GM10266 (cell line): Measurements from ENCODE around the gene ACTN4.

ENCODE experiments used
- DNase-seq: peaks from one replicate; pipeline ENCODE4 v3.0.0; 2012; ENCODE audit errors: extremely low spot score
- TF ChIP-seq, protein P1 (sequence below): IDR thresholded peaks from 2 replicates; pipeline ENCODE4 v1.5.1; 2012; ENCODE audit warnings: mild to moderate bottlenecking, low read depth; ENCODE audit not compliant: control insufficient read depth, insufficient read depth; ENCODE audit errors: missing control alignments

ACTN4 gene

DNA sequence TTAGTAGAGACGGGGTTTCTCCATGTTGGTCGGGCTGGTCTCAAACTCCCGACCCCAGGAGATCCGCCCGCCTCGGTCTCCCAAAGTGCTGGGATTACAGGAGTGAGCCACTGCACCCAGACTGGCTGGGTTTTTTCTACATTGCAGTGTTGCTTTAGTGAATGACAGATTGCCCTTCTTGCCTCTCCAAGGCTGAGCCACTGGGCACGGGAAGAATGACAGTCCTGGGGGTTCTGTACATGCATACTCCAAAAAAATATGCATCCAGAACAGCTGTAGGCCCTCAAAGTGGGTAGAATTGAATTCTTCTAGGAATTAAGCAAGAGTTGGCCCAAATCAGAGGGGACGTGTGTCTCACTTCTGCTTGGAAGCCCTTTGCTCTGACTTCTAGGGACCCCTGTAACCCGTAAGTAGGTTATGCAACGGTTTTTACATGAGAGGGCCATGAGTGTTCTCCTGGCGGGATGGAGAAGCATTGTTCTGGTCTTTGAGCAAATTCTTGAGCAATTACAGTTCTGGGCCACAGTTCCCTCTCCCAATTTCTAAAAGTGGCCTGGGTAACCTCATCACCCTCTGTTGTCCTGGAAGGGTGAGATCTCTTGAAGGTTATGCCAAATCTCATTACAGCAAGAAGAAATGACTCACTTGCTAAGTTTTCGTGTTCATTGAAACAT lies 3.6 kb downstream of the ACTN4 start:
- TF ChIP-seq, protein P1, sequence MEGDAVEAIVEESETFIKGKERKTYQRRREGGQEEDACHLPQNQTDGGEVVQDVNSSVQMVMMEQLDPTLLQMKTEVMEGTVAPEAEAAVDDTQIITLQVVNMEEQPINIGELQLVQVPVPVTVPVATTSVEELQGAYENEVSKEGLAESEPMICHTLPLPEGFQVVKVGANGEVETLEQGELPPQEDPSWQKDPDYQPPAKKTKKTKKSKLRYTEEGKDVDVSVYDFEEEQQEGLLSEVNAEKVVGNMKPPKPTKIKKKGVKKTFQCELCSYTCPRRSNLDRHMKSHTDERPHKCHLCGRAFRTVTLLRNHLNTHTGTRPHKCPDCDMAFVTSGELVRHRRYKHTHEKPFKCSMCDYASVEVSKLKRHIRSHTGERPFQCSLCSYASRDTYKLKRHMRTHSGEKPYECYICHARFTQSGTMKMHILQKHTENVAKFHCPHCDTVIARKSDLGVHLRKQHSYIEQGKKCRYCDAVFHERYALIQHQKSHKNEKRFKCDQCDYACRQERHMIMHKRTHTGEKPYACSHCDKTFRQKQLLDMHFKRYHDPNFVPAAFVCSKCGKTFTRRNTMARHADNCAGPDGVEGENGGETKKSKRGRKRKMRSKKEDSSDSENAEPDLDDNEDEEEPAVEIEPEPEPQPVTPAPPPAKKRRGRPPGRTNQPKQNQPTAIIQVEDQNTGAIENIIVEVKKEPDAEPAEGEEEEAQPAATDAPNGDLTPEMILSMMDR, result no peak

DNA sequence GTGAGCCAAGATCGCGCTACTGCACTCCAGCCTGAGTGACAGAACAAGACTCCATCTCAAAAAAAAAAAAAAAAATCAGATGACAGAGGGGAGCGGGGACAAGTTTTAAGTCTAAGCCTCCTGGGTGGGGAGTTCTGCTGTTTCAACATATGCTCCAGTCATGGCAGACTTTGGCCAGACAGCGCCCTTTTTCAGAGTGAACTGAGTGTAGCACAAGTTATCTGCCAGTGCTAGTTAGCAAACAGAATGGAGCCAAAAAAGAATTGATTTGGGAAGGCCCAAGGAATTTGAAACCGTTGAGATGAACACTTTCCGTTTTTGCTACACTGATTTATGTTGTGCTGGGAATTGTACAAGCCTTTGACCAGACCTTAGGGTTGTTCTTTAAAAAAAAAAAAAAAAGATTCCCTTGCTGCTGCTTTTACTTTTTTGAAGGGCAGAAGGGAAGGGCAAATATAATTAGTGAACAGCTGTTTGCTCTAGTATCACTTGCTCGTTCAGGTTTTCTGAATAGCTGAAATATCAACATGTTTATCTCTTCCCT lies 5.7 kb downstream of the ACTN4 start:
- DNase-seq, result no peak
- TF ChIP-seq, protein P1, result no peak

More for the DNA sequence above, 3.6 kb downstream of the ACTN4 start:
- DNase-seq, result no peak

DNA sequence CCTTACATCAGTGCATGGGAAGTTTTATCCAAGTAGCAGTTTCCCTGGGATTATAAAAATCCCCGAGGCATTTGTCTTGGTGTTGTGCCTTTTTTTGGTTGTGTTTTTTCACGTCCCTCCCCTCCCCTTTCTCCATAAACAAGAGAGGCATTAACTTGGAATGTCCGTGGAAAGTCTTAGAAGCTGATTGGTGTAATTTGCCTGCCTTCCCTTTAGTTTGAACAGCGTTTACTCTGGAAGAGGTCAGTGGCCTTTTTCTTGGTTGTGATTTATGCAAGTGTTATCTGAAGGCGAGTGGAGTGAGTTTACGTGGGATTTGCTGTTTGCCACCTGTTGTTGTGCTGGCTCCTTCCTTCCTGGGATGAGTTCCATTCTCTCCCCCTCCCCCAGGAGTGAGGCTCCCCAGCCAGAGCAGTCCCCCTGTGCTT lies 7.2 kb downstream of the ACTN4 start:
- DNase-seq, result no peak
- TF ChIP-seq, protein P1, result no peak

DNA sequence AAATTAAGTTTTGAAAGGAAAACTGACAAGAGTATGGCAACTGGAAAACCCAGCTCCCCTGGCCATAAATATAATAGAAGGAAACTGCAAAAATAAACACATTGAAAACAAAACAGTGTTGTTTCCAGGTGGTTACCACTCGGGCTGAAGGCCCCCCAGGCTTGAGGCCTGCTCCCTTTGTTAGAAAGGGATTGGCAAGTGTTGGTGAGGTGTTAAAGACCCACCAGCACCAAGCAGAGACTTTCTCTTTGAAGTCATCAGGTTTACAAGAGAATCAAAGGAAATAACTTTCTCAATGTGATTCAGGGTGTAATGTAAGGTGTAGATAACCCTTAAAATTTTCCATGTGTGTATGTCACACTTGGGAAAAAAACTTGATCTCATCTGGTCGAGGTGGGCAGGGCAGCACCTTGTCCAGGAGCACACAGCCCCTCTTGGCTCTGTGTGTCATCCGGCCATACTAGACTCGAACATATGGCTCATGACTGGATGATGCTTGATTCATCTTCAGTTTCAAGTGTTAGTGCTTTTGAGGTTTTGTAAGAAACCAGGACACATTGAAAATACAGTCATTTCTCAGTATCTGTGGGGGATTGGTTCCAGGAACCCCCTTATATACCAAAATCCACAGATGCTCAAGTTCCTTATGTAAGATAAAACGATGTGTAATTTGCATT lies 7.8 kb downstream of the ACTN4 start:
- peak; percentile 58 for DNase-seq
- TF ChIP-seq, protein P1, result no peak

DNA sequence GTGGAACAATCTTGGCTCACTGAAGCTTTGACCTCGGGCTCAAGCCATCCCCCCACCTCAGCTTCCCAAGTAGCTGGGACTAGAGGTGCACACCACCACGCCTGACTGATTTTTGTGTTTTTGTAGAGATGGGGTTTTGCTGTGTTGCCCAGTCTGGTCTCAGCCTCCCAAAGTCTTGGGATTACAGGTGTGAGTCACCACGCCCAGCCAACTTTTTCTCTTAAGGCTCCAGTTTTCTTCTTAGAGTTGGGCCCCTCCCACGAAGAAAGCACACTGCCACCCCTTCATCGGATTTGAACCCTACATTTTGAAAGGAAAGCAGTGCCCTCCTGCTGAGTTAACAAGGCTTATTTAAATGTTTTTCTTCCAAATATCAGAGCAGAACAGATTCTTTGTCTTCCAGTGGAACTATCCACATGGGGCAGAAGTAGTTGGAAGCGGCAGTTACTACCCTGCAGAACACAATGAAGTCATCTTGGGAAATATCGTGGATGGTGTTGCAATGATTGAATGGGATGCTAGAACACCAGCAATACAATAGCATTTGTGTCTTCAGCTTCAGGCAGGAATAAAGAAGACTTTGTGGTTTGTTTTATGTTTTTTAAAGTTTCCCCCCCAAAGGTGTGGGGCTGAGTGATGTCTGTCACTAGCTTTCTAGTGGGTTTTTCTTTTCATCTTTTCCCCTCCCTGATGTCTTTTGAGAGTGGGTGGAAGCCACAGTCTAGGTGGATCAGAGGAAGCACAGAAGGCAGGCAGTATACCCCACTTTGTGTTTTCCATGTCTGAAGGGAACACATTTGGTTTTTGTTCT lies 8.9 kb downstream of the ACTN4 start:
- DNase-seq, result no peak
- TF ChIP-seq, protein P1, result no peak

DNA sequence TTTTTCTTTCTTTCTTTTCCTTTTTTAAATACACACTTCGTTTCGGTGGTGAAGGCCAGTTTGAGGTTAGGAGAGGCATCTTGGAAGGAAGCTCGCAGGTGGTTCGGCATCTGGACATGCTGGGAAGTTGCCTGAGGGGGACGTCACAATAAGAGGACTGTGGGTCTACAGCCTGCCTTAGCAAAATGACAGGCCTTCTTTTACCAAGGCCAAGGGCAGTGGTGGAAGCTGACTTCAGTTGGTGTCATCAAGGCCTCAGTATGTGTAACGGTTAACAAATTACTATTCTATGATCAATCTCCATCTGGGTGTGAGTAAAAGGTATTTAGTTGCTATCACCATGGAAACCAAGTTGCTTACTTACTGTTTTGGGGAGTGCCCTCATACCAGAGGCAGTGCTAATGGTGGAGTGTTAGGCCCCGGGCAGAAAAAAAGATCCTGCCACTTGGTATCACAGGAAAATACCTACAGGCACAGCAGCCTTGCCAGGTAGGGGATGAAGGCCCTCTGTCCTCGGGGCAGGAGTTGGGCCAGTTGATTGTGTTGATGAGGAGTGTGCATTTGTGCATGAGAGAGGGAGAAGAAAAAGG lies 10.3 kb downstream of the ACTN4 start:
- DNase-seq, result no peak
- TF ChIP-seq, protein P1, result no peak
